Right lobe of liver (tissue), 4 donors: Measurements from ENCODE around the gene MOCS1.

Experiments used
- POLR2A ChIP-seq: fragments of 450-650 bp; IDR thresholded peaks from one replicate; pipeline ENCODE4 v1.6.1; 2017; ENCODE audit warnings: antibody characterized with exemption, mild to moderate bottlenecking
- TF ChIP-seq, protein P1 (sequence below), 4 donors: fragments of 200-600 bp in 3 of 4; fragments of 450-650 bp in 1 of 4; IDR thresholded peaks; one replicate each; pipeline versions ENCODE4 v1.5.1 to v1.8.0; 2016 to 2022; ENCODE audit warnings: antibody characterized with exemption in 4 of 4, mild to moderate bottlenecking in 2 of 4
- donor health status: DM: no; HTN: no; CAD: no.
- donor health status: DM: no; HTN: no; CAD: no.
- donor health status: DM: no; HTN: yes; CAD: no.

DNA sequence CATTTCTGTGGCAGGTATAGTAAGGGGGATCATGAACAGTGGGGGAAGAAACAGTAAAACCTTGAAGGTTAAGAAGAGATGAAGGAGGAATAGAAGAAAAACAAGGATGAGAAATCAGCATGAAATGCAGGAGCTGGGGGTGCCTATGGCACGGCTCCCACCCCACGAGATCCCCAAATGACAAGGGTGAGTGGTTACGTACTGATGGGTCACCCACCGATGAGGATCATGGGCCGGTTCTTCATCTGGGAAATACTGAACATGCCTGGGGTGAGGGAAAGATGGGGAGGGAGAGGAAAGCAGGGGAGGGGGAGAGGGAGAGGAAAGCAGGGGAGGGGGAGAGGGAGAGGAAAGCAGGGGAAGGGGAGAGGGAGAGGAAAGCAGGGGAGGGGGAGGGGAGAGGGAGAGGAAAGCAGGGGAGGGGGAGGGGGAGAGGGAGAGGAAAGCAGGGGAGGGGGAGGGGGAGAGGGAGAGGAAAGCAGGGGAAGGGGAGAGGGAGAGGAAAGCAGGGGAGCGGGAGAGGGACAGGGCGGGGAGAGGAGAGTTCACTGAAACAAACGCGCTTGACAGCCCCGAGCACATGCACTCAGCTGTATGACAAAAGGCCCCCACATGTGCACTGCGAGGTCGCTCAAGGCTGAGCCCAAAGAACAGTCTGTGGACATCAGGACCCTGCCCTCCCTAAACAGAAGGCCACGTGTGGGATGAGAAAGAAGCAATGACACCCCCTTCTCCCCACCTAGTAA lies 25.3 kb downstream of the MOCS1 start:
- TF ChIP-seq, protein P1, sequence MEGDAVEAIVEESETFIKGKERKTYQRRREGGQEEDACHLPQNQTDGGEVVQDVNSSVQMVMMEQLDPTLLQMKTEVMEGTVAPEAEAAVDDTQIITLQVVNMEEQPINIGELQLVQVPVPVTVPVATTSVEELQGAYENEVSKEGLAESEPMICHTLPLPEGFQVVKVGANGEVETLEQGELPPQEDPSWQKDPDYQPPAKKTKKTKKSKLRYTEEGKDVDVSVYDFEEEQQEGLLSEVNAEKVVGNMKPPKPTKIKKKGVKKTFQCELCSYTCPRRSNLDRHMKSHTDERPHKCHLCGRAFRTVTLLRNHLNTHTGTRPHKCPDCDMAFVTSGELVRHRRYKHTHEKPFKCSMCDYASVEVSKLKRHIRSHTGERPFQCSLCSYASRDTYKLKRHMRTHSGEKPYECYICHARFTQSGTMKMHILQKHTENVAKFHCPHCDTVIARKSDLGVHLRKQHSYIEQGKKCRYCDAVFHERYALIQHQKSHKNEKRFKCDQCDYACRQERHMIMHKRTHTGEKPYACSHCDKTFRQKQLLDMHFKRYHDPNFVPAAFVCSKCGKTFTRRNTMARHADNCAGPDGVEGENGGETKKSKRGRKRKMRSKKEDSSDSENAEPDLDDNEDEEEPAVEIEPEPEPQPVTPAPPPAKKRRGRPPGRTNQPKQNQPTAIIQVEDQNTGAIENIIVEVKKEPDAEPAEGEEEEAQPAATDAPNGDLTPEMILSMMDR (IDR thresholded peaks at IDR 0.05): no peak
- TF ChIP-seq POLR2A: no peak
